Measurements from ENCODE around the gene PRKCH.

PRKCH gene

DNA sequence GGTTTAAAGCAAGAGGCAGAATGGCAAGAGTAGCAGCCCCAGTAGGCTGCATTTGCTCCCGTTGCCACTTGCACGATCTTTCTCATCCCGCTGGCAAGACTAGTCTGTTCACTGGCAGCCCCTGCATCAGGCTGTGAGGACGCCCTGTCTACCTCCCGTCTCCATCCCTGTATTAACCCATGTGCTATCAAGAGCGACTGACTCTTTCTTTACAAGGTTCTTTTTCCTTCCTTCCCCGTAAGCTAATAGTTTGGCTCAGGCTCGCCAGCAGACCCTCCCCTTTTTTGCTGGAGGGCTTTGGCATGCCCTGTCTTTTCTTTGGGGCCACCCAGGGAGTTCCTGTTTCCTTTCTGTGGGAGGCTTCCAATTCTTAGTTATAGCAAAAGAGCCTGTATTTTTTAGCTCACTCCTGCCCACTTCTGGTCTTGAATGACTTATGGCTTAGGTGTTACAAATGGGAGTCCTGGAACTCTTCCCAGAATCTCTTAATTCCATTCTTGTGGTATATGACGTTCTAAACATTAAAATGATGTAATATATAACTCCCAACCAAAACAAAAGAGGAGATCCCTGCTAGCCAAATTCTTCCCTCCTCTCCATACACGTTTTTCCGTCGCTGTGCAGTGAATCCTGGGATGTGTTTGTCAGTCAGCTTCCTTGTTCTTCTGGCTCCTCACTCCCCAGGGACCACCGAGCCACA, 149.0 kb downstream of the PRKCH start (continued):
- TF ChIP-seq ZNF184 (tag by site-specific recombination; IDR thresholded peaks at IDR 0.05) (0 out of 2 replicates have a peak, but pooled peaks have one; percentile 25), ZNF366 (tag by site-specific recombination; conservative IDR thresholded peaks at IDR 0.05) (peak; percentile 52; the same call in 1 of the 2 replicates), GLIS1 (tag by site-specific recombination; IDR thresholded peaks at IDR 0.05) (peak; percentile 83), ZFP69B (tag by site-specific recombination; IDR thresholded peaks at IDR 0.05) (no peak), ZIC2 (tag by site-specific recombination; IDR thresholded peaks at IDR 0.05) (no peak), ZNF560 (tag by site-specific recombination; IDR thresholded peaks at IDR 0.05; ENCODE audit: borderline replicate concordance) (no peak), ZNF660 (tag by site-specific recombination; IDR thresholded peaks at IDR 0.05) (peak; percentile 44; the same call in 1 of the 2 replicates), MZF1 (tag by site-specific recombination; IDR thresholded peaks at IDR 0.05; ENCODE audit: borderline replicate concordance) (peak; percentile 34; the same call in 1 of the 2 replicates), ZNF335 (tag by site-specific recombination; conservative IDR thresholded peaks at IDR 0.05) (peak; percentile 53), ZNF169 (tag by site-specific recombination; IDR thresholded peaks at IDR 0.05) (no peak), MEIS1 (CRISPR knock-in tag; IDR thresholded peaks at IDR 0.05; ENCODE audit: borderline replicate concordance) (no peak), BCL11A (tag by site-specific recombination; IDR thresholded peaks at IDR 0.05; ENCODE audit: low read depth) (no peak), ZNF677 (tag by site-specific recombination; IDR thresholded peaks at IDR 0.05) (no peak), ZNF214 (tag by site-specific recombination; IDR thresholded peaks at IDR 0.05; ENCODE audit: borderline replicate concordance) (no peak), ZNF423 (tag by site-specific recombination; IDR thresholded peaks at IDR 0.05) (no peak), ZBTB7A (tag by site-specific recombination; IDR thresholded peaks at IDR 0.05; ENCODE audit: low read depth) (no peak), ZNF16 (tag by site-specific recombination; IDR thresholded peaks at IDR 0.05; ENCODE audit: low read depth) (no peak), ZNF658 (tag by site-specific recombination; IDR thresholded peaks at IDR 0.05) (no peak), FEZF1 (tag by site-specific recombination; IDR thresholded peaks at IDR 0.05) (peak; percentile 77)
- TF ChIP-seq, protein P1, sequence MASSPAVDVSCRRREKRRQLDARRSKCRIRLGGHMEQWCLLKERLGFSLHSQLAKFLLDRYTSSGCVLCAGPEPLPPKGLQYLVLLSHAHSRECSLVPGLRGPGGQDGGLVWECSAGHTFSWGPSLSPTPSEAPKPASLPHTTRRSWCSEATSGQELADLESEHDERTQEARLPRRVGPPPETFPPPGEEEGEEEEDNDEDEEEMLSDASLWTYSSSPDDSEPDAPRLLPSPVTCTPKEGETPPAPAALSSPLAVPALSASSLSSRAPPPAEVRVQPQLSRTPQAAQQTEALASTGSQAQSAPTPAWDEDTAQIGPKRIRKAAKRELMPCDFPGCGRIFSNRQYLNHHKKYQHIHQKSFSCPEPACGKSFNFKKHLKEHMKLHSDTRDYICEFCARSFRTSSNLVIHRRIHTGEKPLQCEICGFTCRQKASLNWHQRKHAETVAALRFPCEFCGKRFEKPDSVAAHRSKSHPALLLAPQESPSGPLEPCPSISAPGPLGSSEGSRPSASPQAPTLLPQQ (tag by site-specific recombination; IDR thresholded peaks at IDR 0.05) = 0 out of 2 replicates have a peak, but pooled peaks have one; percentile 13
- TF ChIP-seq, protein P2, sequence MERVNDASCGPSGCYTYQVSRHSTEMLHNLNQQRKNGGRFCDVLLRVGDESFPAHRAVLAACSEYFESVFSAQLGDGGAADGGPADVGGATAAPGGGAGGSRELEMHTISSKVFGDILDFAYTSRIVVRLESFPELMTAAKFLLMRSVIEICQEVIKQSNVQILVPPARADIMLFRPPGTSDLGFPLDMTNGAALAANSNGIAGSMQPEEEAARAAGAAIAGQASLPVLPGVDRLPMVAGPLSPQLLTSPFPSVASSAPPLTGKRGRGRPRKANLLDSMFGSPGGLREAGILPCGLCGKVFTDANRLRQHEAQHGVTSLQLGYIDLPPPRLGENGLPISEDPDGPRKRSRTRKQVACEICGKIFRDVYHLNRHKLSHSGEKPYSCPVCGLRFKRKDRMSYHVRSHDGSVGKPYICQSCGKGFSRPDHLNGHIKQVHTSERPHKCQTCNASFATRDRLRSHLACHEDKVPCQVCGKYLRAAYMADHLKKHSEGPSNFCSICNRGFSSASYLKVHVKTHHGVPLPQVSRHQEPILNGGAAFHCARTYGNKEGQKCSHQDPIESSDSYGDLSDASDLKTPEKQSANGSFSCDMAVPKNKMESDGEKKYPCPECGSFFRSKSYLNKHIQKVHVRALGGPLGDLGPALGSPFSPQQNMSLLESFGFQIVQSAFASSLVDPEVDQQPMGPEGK (tag by site-specific recombination; IDR thresholded peaks at IDR 0.05) = peak; percentile 45
- TF ChIP-seq, protein P3, sequence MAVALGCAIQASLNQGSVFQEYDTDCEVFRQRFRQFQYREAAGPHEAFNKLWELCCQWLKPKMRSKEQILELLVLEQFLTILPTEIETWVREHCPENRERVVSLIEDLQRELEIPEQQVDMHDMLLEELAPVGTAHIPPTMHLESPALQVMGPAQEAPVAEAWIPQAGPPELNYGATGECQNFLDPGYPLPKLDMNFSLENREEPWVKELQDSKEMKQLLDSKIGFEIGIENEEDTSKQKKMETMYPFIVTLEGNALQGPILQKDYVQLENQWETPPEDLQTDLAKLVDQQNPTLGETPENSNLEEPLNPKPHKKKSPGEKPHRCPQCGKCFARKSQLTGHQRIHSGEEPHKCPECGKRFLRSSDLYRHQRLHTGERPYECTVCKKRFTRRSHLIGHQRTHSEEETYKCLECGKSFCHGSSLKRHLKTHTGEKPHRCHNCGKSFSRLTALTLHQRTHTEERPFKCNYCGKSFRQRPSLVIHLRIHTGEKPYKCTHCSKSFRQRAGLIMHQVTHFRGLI (tag by site-specific recombination; IDR thresholded peaks at IDR 0.05) = 0 out of 2 replicates have a peak, but pooled peaks have one; percentile 18
- TF ChIP-seq, protein P4, sequence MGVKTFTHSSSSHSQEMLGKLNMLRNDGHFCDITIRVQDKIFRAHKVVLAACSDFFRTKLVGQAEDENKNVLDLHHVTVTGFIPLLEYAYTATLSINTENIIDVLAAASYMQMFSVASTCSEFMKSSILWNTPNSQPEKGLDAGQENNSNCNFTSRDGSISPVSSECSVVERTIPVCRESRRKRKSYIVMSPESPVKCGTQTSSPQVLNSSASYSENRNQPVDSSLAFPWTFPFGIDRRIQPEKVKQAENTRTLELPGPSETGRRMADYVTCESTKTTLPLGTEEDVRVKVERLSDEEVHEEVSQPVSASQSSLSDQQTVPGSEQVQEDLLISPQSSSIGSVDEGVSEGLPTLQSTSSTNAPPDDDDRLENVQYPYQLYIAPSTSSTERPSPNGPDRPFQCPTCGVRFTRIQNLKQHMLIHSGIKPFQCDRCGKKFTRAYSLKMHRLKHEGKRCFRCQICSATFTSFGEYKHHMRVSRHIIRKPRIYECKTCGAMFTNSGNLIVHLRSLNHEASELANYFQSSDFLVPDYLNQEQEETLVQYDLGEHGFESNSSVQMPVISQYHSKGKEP (tag by site-specific recombination; IDR thresholded peaks at IDR 0.05) = 0 out of 2 replicates have a peak, but pooled peaks have one; percentile 23
- TF ChIP-seq, protein P5, sequence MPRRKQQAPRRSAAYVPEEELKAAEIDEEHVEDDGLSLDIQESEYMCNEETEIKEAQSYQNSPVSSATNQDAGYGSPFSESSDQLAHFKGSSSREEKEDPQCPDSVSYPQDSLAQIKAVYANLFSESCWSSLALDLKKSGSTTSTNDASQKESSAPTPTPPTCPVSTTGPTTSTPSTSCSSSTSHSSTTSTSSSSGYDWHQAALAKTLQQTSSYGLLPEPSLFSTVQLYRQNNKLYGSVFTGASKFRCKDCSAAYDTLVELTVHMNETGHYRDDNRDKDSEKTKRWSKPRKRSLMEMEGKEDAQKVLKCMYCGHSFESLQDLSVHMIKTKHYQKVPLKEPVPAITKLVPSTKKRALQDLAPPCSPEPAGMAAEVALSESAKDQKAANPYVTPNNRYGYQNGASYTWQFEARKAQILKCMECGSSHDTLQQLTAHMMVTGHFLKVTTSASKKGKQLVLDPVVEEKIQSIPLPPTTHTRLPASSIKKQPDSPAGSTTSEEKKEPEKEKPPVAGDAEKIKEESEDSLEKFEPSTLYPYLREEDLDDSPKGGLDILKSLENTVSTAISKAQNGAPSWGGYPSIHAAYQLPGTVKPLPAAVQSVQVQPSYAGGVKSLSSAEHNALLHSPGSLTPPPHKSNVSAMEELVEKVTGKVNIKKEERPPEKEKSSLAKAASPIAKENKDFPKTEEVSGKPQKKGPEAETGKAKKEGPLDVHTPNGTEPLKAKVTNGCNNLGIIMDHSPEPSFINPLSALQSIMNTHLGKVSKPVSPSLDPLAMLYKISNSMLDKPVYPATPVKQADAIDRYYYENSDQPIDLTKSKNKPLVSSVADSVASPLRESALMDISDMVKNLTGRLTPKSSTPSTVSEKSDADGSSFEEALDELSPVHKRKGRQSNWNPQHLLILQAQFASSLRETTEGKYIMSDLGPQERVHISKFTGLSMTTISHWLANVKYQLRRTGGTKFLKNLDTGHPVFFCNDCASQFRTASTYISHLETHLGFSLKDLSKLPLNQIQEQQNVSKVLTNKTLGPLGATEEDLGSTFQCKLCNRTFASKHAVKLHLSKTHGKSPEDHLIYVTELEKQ (tag by site-specific recombination; IDR thresholded peaks at IDR 0.05; ENCODE audit: borderline replicate concordance) = no peak
- TF ChIP-seq, protein P6, sequence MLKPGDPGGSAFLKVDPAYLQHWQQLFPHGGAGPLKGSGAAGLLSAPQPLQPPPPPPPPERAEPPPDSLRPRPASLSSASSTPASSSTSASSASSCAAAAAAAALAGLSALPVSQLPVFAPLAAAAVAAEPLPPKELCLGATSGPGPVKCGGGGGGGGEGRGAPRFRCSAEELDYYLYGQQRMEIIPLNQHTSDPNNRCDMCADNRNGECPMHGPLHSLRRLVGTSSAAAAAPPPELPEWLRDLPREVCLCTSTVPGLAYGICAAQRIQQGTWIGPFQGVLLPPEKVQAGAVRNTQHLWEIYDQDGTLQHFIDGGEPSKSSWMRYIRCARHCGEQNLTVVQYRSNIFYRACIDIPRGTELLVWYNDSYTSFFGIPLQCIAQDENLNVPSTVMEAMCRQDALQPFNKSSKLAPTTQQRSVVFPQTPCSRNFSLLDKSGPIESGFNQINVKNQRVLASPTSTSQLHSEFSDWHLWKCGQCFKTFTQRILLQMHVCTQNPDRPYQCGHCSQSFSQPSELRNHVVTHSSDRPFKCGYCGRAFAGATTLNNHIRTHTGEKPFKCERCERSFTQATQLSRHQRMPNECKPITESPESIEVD (tag by site-specific recombination; IDR thresholded peaks at IDR 0.05) = peak; percentile 78
- TF ChIP-seq, protein P7, sequence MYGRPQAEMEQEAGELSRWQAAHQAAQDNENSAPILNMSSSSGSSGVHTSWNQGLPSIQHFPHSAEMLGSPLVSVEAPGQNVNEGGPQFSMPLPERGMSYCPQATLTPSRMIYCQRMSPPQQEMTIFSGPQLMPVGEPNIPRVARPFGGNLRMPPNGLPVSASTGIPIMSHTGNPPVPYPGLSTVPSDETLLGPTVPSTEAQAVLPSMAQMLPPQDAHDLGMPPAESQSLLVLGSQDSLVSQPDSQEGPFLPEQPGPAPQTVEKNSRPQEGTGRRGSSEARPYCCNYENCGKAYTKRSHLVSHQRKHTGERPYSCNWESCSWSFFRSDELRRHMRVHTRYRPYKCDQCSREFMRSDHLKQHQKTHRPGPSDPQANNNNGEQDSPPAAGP (tag by site-specific recombination; IDR thresholded peaks at IDR 0.05) = peak; percentile 35; the same call in 1 of the 2 replicates
